ENCODE measurements around the gene HSPA12A. TPM values are rescaled to one million over a fixed set of nuclear protein-coding genes. Genes with fewer than 3 reads are reported as not detected.

HSPA12A gene
- total RNA-seq, 1 experiment from 2014 or later, result 2.4 TPM

GRCh38 chr10:116636385-116636784 is 106.0 kb downstream of the HSPA12A start:
- CTCF ChIA-PET, result no interaction called here
- no peak overlapping the region for H3K27ac Mint-ChIP-seq (ENCODE audit: unreplicated experiment)
- intact Hi-C loops (cut with micrococcal nuclease; ENCODE audit: unreplicated experiment), result no loop called here

DNA sequence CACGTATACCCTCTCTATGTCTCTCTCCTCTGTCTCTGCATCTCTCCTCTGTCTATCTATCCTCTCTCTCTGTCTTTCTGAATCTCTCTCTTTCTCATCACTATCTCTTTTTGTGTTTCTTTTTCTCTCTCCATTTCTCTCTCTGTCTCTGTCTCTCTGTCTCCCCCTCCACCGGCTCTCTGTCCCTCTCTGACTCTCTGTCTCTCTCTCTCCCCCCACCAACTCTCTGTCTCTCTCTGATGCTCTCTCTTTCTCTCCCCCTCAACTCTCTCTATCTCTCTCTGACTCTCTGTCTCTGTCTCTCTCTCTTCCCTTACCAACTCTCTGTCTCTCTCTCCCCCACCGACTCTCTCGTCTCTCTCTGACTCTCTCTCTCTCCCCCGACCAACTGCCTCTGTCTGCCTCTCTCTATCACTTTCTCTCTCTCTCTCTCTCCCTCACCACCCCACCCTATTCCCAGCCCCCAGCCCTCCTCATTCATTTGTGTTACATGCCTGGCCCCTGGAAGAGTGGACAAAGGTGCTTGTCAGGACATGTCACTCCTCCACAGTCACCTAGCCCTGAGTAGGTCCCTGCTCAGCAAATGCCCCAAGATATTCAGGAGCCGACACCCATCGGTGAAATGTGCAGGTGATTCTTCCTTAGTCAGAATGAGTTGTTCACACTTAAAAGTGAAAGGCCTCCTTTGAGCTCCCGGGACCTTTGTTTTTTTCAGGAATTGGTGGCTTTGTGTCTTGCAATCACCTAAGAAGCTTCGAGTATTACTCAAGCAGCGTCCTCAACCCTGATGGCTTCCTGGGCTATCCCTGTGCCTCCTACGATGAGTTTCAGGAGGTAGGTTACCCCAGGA is 108.0 kb downstream of the HSPA12A start:
- CTCF ChIA-PET, result no interaction called here

More at GRCh38 chr10:116636385-116636784, 106.0 kb downstream of the HSPA12A start:
- Mint-ChIP-seq H3K4me1 (ENCODE audit: low read depth, unreplicated experiment) (no peaks in the 10 kb centered on the region), H3K27me3 (ENCODE audit: unreplicated experiment) (peaks cover 32% of the 10 kb centered on the region), H3K36me3 (ENCODE audit: insufficient read depth, unreplicated experiment) (no peaks in the 10 kb centered on the region), H3K9me3 (ENCODE audit: low read depth, unreplicated experiment) (peaks cover 2% of the 10 kb centered on the region), H3K4me3 (ENCODE audit: low read depth, unreplicated experiment) (no peak overlapping the region)
- no TSS peak for BruUV-seq (replicated peaks)
- DNase-seq, result no peak
- TF ChIP-seq CTCF (IDR thresholded peaks at IDR 0.05; ENCODE audit: unreplicated experiment), result no peak

DNA sequence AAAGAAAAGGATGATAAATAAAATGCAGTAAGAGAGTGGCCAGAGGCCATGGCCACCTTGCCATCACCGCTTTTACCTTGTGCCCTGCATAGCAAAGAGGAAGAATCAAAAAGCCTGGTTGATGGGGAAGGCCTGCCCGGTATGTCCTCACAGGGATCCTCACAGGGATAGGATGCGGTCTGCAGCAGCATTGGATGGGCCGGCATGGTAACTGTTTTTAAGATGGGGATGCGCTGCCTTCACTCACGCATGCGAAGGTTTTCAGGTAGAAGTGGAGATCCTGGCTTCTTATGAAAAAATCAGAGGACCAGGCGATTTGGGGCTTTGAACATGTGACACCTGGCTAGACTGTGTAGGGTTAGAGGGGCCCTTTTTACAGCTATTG is 109.2 kb downstream of the HSPA12A start:
- CTCF ChIA-PET, result no interaction called here
- Mint-ChIP-seq H3K27me3 (ENCODE audit: unreplicated experiment) (peaks cover 62% of the 10 kb centered on the region), H3K36me3 (ENCODE audit: insufficient read depth, unreplicated experiment) (no peaks in the 10 kb centered on the region), H3K9me3 (ENCODE audit: low read depth, unreplicated experiment) (peaks cover 2% of the 10 kb centered on the region), H3K4me1 (ENCODE audit: low read depth, unreplicated experiment) (no peaks in the 10 kb centered on the region), H3K27ac (ENCODE audit: unreplicated experiment) (no peak overlapping the region), H3K4me3 (ENCODE audit: low read depth, unreplicated experiment) (no peak overlapping the region)
- no peak for DNase-seq
- TF ChIP-seq CTCF (IDR thresholded peaks at IDR 0.05; ENCODE audit: unreplicated experiment), result no peak
- intact Hi-C loops (cut with micrococcal nuclease; ENCODE audit: unreplicated experiment), result no loop called here
- BruUV-seq (replicated peaks), result no TSS peak

More for the DNA sequence above, 108.0 kb downstream of the HSPA12A start:
- Mint-ChIP-seq H3K27me3 (ENCODE audit: unreplicated experiment) (peaks cover 51% of the 10 kb centered on the region), H3K4me1 (ENCODE audit: low read depth, unreplicated experiment) (no peaks in the 10 kb centered on the region), H3K4me3 (ENCODE audit: low read depth, unreplicated experiment) (no peak overlapping the region), H3K9me3 (ENCODE audit: low read depth, unreplicated experiment) (peaks cover 2% of the 10 kb centered on the region), H3K36me3 (ENCODE audit: insufficient read depth, unreplicated experiment) (no peaks in the 10 kb centered on the region), H3K27ac (ENCODE audit: unreplicated experiment) (no peak overlapping the region)
- intact Hi-C loops (cut with micrococcal nuclease; ENCODE audit: unreplicated experiment), result no loop called here
- no peak for DNase-seq
- no peak for TF ChIP-seq CTCF (IDR thresholded peaks at IDR 0.05; ENCODE audit: unreplicated experiment)
- BruUV-seq (replicated peaks), result no TSS peak

GRCh38 chr10:116632596-116633215 is 109.7 kb downstream of the HSPA12A start:
- Mint-ChIP-seq H3K27me3 (ENCODE audit: unreplicated experiment) (peaks cover 67% of the 10 kb centered on the region), H3K4me3 (ENCODE audit: low read depth, unreplicated experiment) (no peak overlapping the region), H3K4me1 (ENCODE audit: low read depth, unreplicated experiment) (no peaks in the 10 kb centered on the region), H3K27ac (ENCODE audit: unreplicated experiment) (no peak overlapping the region), H3K36me3 (ENCODE audit: insufficient read depth, unreplicated experiment) (no peaks in the 10 kb centered on the region), H3K9me3 (ENCODE audit: low read depth, unreplicated experiment) (peaks cover 2% of the 10 kb centered on the region)
- no TSS peak for BruUV-seq (replicated peaks)
- no peak for TF ChIP-seq CTCF (IDR thresholded peaks at IDR 0.05; ENCODE audit: unreplicated experiment)
- intact Hi-C loops (cut with micrococcal nuclease; ENCODE audit: unreplicated experiment), result no loop called here
- CTCF ChIA-PET, result no interaction called here
- DNase-seq, result no peak
